H1 (cell line): ENCODE results near the gene ANKRD11. TPM values are rescaled to one million over a fixed set of nuclear protein-coding genes. Genes with fewer than 3 reads are reported as not detected.

Experiments
- CTCF ChIA-PET: fragments of 300-600 bp; sonication (Branson Sonifier 250); formaldehyde crosslinking; loops from one replicate; lab custom pipeline; 2021; ENCODE audit not compliant: partially characterized antibody; lab: Charles Lee
- POLR2A ChIA-PET: fragments of 300-600 bp; sonication (Branson Sonifier 250); formaldehyde crosslinking; loops from one replicate; lab custom pipeline; 2021; ENCODE audit warnings: inconsistent platforms; ENCODE audit not compliant: partially characterized antibody; lab: Charles Lee
- DNase-seq, 2 experiments: peaks; one replicate each; pipeline versions ENCODE4 v3.0.0 to v3.0.0-alpha.2; 2010 to 2022; ENCODE audit warnings: low spot score in 2 of 2, low read depth in 1 of 2, mixed read lengths in 1 of 2
- FAIRE-seq: peaks from 2 replicates; lab custom pipeline; 2011; peaks lifted over from hg19 to GRCh38; lab: Jason Lieb, UNC
- H2AFZ ChIP-seq: 2 replicates; pipeline ENCODE4 v1.8.1; 2012; ENCODE audit warnings: low read length, inconsistent platforms
- H2AK5ac ChIP-seq: 2 replicates; pipeline ENCODE4 v1.6.1; 2013; ENCODE audit warnings: low read depth, low read length
- H2BK120ac ChIP-seq: replicated peaks from 2 replicates; pipeline ENCODE3; 2013; ENCODE audit warnings: low read depth, low read length, inconsistent platforms
- H2BK12ac ChIP-seq: 2 replicates; pipeline ENCODE4 v1.6.1; 2013; ENCODE audit warnings: low read depth, low read length
- H2BK15ac ChIP-seq: 2 replicates; pipeline ENCODE4 v1.6.1; 2013; ENCODE audit warnings: low read length
- H2BK20ac ChIP-seq: 2 replicates; pipeline ENCODE4 v1.6.1; 2013; ENCODE audit warnings: low read length
- H2BK5ac ChIP-seq: 2 replicates; pipeline ENCODE4 v1.6.1; 2013; ENCODE audit warnings: low read depth, low read length
- H3K14ac ChIP-seq: 2 replicates; pipeline ENCODE4 v1.6.1; 2013; ENCODE audit warnings: inconsistent platforms; ENCODE audit not compliant: insufficient read length
- H3K18ac ChIP-seq: 2 replicates; pipeline ENCODE4 v1.6.1; 2013; ENCODE audit warnings: low read length; ENCODE audit errors: extremely low read depth
- H3K23ac ChIP-seq: 2 replicates; pipeline ENCODE4 v1.6.1; 2013; ENCODE audit warnings: inconsistent platforms; ENCODE audit not compliant: insufficient read length
- H3K23me2 ChIP-seq: 2 replicates; pipeline ENCODE4 v1.6.1; 2013; ENCODE audit warnings: low read depth, low read length
- H3K27ac ChIP-seq: 2 replicates; pipeline ENCODE4 v1.6.1; 2011; ENCODE audit warnings: low read depth, low read length, inconsistent platforms
- H3K27me3 ChIP-seq, 4 experiments: replicated peaks in 1 of 4; 1 replicate in 1 of 4; 2 replicates in 3 of 4; pipeline versions ENCODE4 v1.6.1 to v1.8.1; 2011 to 2013; ENCODE audit warnings: low read length in 3 of 4, mild to moderate bottlenecking in 3 of 4, inconsistent platforms in 2 of 4, mixed read lengths in 2 of 4, moderate library complexity in 1 of 4; ENCODE audit not compliant: control insufficient read depth in 3 of 4, insufficient read depth in 3 of 4; ENCODE audit errors: extremely low read depth in 1 of 4
- H3K36me3 ChIP-seq, 4 experiments: 2 replicates each; pipeline versions ENCODE4 v1.6.1 to v1.8.1; 2011 to 2013; ENCODE audit warnings: mild to moderate bottlenecking in 4 of 4, low read length in 3 of 4, moderate library complexity in 2 of 4, control low read depth in 1 of 4, inconsistent platforms in 1 of 4; ENCODE audit not compliant: insufficient read depth in 4 of 4, control insufficient read depth in 2 of 4
- H3K4ac ChIP-seq: replicated peaks from 2 replicates; pipeline ENCODE3; 2013; ENCODE audit warnings: low read length, low read depth, mixed read lengths, inconsistent platforms; ENCODE audit not compliant: insufficient read length
- H3K4me1 ChIP-seq, 4 experiments: replicated peaks in 1 of 4; 1 replicate in 1 of 4; 2 replicates in 3 of 4; pipeline versions ENCODE4 v1.6.1 to v1.8.1; 2011 to 2013; ENCODE audit warnings: low read length in 3 of 4, inconsistent platforms in 2 of 4, mixed read lengths in 1 of 4; ENCODE audit not compliant: insufficient read depth in 4 of 4, control insufficient read depth in 3 of 4
- H3K4me2 ChIP-seq, 2 experiments: 2 replicates each; pipeline versions ENCODE4 v1.6.1 to v1.8.1; 2011 to 2013; ENCODE audit warnings: low read depth in 2 of 2, low read length in 2 of 2, control low read depth in 1 of 2, inconsistent platforms in 1 of 2, mild to moderate bottlenecking in 1 of 2; ENCODE audit not compliant: insufficient read depth in 1 of 2
- H3K4me3 ChIP-seq, 4 experiments: fragments of 200-600, 300-600 bp in 1 of 4; sonication (generic), shearing (Covaris generic), sonication (Bioruptor Twin) in 1 of 4; 2 replicates each; pipeline versions ENCODE4 v1.5.1 to v1.8.1; 2011 to 2016; ENCODE audit warnings: low read length in 4 of 4, low read depth in 3 of 4, control low read depth in 2 of 4, inconsistent platforms in 2 of 4, mild to moderate bottlenecking in 2 of 4, mixed read lengths in 1 of 4, moderate library complexity in 1 of 4; ENCODE audit not compliant: insufficient read depth in 2 of 4; ENCODE audit errors: extremely low read depth in 1 of 4
- H3K56ac ChIP-seq: replicated peaks from 2 replicates; pipeline ENCODE3; 2013; ENCODE audit warnings: low read depth, mild to moderate bottlenecking, mixed read lengths, low read length, inconsistent platforms; ENCODE audit not compliant: insufficient read length
- H3K79me1 ChIP-seq: 2 replicates; pipeline ENCODE4 v1.6.1; 2013; ENCODE audit warnings: low read depth, low read length, control low read depth
- H3K79me2 ChIP-seq, 2 experiments: 2 replicates each; pipeline versions ENCODE4 v1.6.1 to v1.8.1; 2012 to 2013; ENCODE audit warnings: low read length in 2 of 2, mild to moderate bottlenecking in 2 of 2, inconsistent platforms in 1 of 2; ENCODE audit not compliant: insufficient read depth in 2 of 2, control insufficient read depth in 1 of 2
- H3K9ac ChIP-seq, 4 experiments: replicated peaks in 1 of 4; 1 replicate in 1 of 4; 2 replicates in 3 of 4; pipeline versions ENCODE4 v1.6.1 to v1.8.1; 2011 to 2013; ENCODE audit warnings: low read depth in 3 of 4, low read length in 3 of 4, control low read depth in 2 of 4, mild to moderate bottlenecking in 2 of 4, moderate library complexity in 2 of 4, inconsistent platforms in 1 of 4; ENCODE audit errors: extremely low read depth in 1 of 4
- H3K9me3 ChIP-seq, 2 experiments: 2 replicates each; pipeline versions ENCODE4 v1.6.1 to v1.8.1; 2012 to 2013; ENCODE audit warnings: mild to moderate bottlenecking in 2 of 2, moderate library complexity in 2 of 2, control low read depth in 1 of 2, inconsistent platforms in 1 of 2, low read depth in 1 of 2, low read length in 1 of 2, mixed read lengths in 1 of 2; ENCODE audit not compliant: insufficient read depth in 2 of 2
- H4K20me1 ChIP-seq, 2 experiments: replicated peaks in 1 of 2; 2 replicates each; pipeline versions ENCODE3 to v1.8.1; 2011 to 2013; ENCODE audit warnings: inconsistent platforms in 2 of 2, low read length in 2 of 2, mild to moderate bottlenecking in 1 of 2; ENCODE audit not compliant: insufficient read depth in 2 of 2, control insufficient read depth in 1 of 2
- H4K5ac ChIP-seq: 2 replicates; pipeline ENCODE4 v1.6.1; 2013; ENCODE audit warnings: low read length, low read depth, mixed read lengths, inconsistent platforms; ENCODE audit not compliant: insufficient read length
- H4K8ac ChIP-seq: 2 replicates; pipeline ENCODE4 v1.8.0; 2013; ENCODE audit warnings: mild to moderate bottlenecking, moderate library complexity, low read length, inconsistent platforms; ENCODE audit not compliant: insufficient read depth; ENCODE audit errors: extremely low read depth
- H4K91ac ChIP-seq: replicated peaks from 2 replicates; pipeline ENCODE3; 2013; ENCODE audit warnings: low read length, mixed read lengths, inconsistent platforms; ENCODE audit not compliant: insufficient read length
- BACH1 ChIP-seq: IDR thresholded peaks from 2 replicates; pipeline ENCODE4 v1.6.1; 2012; ENCODE audit warnings: low read length, improper control_type of control experiment
- CBX8 ChIP-seq: fragments of 300-800, 300-1000 bp; sonication (generic); IDR thresholded peaks from 2 replicates; pipeline ENCODE4 v1.7.1; 2016; ENCODE audit warnings: low read depth, low read length, borderline replicate concordance
- EGR1 ChIP-seq: IDR thresholded peaks from 2 replicates; pipeline ENCODE4 v1.6.1; 2011; ENCODE audit warnings: low read depth, low read length, borderline replicate concordance
- EP300 ChIP-seq, 2 experiments: IDR thresholded peaks; 1 replicate in 1 of 2; 2 replicates in 1 of 2; pipeline ENCODE4 v1.6.1; 2011 to 2012; ENCODE audit warnings: low read depth in 2 of 2, low read length in 2 of 2, mild to moderate bottlenecking in 2 of 2, borderline replicate concordance in 1 of 2, inconsistent platforms in 1 of 2, moderate library complexity in 1 of 2
- HDAC6 ChIP-seq: IDR thresholded peaks from one replicate; pipeline ENCODE4 v1.7.1; 2012; ENCODE audit warnings: low read depth, mild to moderate bottlenecking, inconsistent platforms, low read length, moderate library complexity
- POU5F1 ChIP-seq: IDR thresholded peaks from 2 replicates; pipeline ENCODE4 v1.6.1; 2011; ENCODE audit warnings: low read depth, mild to moderate bottlenecking, low read length, moderate library complexity
- RBBP5 ChIP-seq: IDR thresholded peaks from 2 replicates; pipeline ENCODE4 v1.7.1; 2012; ENCODE audit warnings: low read depth, mild to moderate bottlenecking, inconsistent platforms, low read length, moderate library complexity, borderline replicate concordance
- SP2 ChIP-seq: IDR thresholded peaks from 2 replicates; pipeline ENCODE4 v1.6.1; 2012; ENCODE audit warnings: mild to moderate bottlenecking, low read length, inconsistent platforms
- SRF ChIP-seq: IDR thresholded peaks from 2 replicates; pipeline ENCODE4 v1.6.1; 2011; ENCODE audit warnings: mild to moderate bottlenecking, low read depth, low read length, moderate library complexity
- SUZ12 ChIP-seq: fragments of 200-600 bp; sonication (generic); IDR thresholded peaks from 2 replicates; pipeline ENCODE4 v1.6.1; 2012; ENCODE audit warnings: mild to moderate bottlenecking, inconsistent platforms, low read length, moderate library complexity, mixed read lengths
- TBP ChIP-seq: IDR thresholded peaks from 2 replicates; pipeline ENCODE4 v1.6.1; 2011; ENCODE audit warnings: low read depth, low read length, improper control_type of control experiment
- WGBS, 2 experiments: shearing (Covaris generic) in 1 of 2; methylation state at CpG; one replicate each; pipeline versions ENCODE4 v1.1.6 to v1.1.7; 2013 to 2015; ENCODE audit warnings: low lambda C conversion rate in 2 of 2, mixed read lengths in 2 of 2, inconsistent platforms in 1 of 2, low coverage in 1 of 2, missing lambda C conversion rate in 1 of 2; ENCODE audit not compliant: insufficient replicate concordance in 2 of 2, insufficient coverage in 1 of 2, insufficient read length in 1 of 2; ENCODE audit errors: extremely low coverage in 1 of 2, missing lambda C conversion rate in 1 of 2; 5-methylcytosine and 5-hydroxymethylcytosine counted together
- polyA plus RNA-seq, 7 experiments: library from polyadenylated mRNA; depleted of rRNA in 3 of 7; stranded (reverse) in 5 of 7; unstranded in 2 of 7; fragments of >200 nt in 5 of 7; fragments of 200-250 nt in 2 of 7; gene quantifications; 1 replicate in 5 of 7; 2 replicates in 1 of 7; 4 replicates in 1 of 7; pipeline versions ENCODE4 v1.2.1 to v1.2.3, GENCODE V29; 2011 to 2013; ENCODE audit warnings: missing spikeins in 2 of 7, mixed read lengths in 2 of 7
- total RNA-seq: library from RNA; stranded (reverse); fragmentation: NEBNext Ultra II Directional; extraction: Animal tissue kit (Norgen Biotek cat#: 25700); gene quantifications from 2 replicates; pipeline ENCODE4 v1.2.1, GENCODE V29; 2021

Gene ANKRD11
- total and polyA plus RNA-seq, 2 of the 8 experiments (the other 6 are each of a cell fraction or from before 2014, with no cell fraction given), result 46.5 to 142 TPM

- no peak for DNase-seq
- CTCF ChIA-PET, result interaction anchor here (0.7 to 2.6 kb wide), 14 partner anchors 8 to 960 kb away, joined by 3 to 11 read pairs (median 3); no protein-coding TSS in a partner anchor
- TF ChIP-seq POU5F1 (no peak), HDAC6 (no peak), TBP (no peak), SRF (no peak), RBBP5 (no peak), CBX8 (no peak), BACH1 (no peak), SP2 (no peak), SUZ12 (no peak), EGR1 (no peak), EP300 (IDR thresholded peaks at IDR 0.05; ENCODE audit: borderline replicate concordance in 1 of 2, low read depth in 2 of 2, low read length in 2 of 2) (no peak)
Observed at GRCh38 chr16:89323120-89323960, 167.0 kb downstream of the ANKRD11 start.

More at GRCh38 chr16:89323120-89323960, 167.0 kb downstream of the ANKRD11 start:
- Histone ChIP-seq H3K27me3 (no peaks in the 10 kb centered on the region), H2BK20ac (no peak overlapping the region), H3K9me3 (no peaks in the 10 kb centered on the region), H2BK120ac (no peak overlapping the region), H2BK5ac (peak overlapping the region; percentile 77), H3K56ac (no peak overlapping the region), H3K4me2 (peak overlapping the region; percentile 19 to 37; a peak in 2 of 4 replicates), H4K8ac (peak overlapping the region; percentile 42; the same call in 1 of the 2 replicates), H3K4ac (no peak overlapping the region), H3K27ac (peak overlapping the region; percentile 40; the same call in 1 of the 2 replicates), H2BK15ac (no peak overlapping the region), H2AK5ac (0 out of 2 replicates have a peak overlapping the region, but pooled peaks have one; percentile 3), H3K36me3 (no peaks in the 10 kb centered on the region), H3K18ac (peak overlapping the region; percentile 21; the same call in 1 of the 2 replicates), H3K79me2 (peaks cover 4 to 97% of the 10 kb centered on the region in 2 experiments), H3K9ac (0 out of 7 replicates have a peak overlapping the region, but pooled peaks of 1 of the 4 experiments have one; percentile 6), H4K91ac (peak overlapping the region; percentile 29), H3K4me3 (no peak overlapping the region), H2AFZ (no peak overlapping the region), H3K4me1 (peaks cover 13 to 60% (median 41%) of the 10 kb centered on the region in 4 experiments), H4K5ac (no peak overlapping the region), H3K79me1 (peaks cover 36% of the 10 kb centered on the region), H4K20me1 (peaks cover 44 to 52% of the 10 kb centered on the region in 2 experiments), H2BK12ac (no peak overlapping the region), H3K23me2 (no peaks in the 10 kb centered on the region; the same call in 1 of the 2 replicates), H3K23ac (no peak overlapping the region), H3K14ac (no peak overlapping the region)
- no peak for FAIRE-seq
- 83% methylated on average over 19 of the region's 26 CpGs; no CpG with 5 or more reads in 1 of the 2 experiments for WGBS, 2 experiments
- POLR2A ChIA-PET, result interaction anchor here (0.6 to 1.7 kb wide), 5 partner anchors 11 to 184 kb away, joined by 3 to 5 read pairs (median 4); partner anchors contain the start of gene SPG7
